Measurements from ENCODE around the gene CCDC85A.

Gene CCDC85A

DNA sequence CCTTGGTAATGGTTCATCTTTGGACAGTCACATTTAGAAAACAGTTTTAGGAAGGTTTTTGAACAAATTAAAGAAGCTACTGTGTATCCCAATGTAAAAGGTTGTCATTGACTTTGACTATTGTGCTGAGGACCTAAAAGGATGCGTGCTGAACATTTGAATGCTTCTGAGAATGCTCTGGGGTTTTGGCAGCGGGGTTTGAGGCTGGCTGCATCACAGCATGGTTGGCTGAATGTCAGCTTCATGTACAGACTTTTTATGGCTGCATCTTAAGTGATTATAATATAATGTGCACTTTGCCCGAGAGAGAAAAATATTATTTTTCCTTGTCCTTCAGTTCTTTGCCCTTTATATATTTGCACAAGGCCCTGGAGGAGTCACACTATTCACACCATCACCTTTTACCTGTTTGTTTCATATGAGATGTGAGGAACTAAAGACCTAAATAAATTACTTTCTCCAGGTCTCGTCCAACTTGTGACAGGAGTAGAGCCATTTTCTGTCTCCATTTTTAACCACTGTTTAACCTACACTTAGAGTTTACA is 125.9 kb downstream of the CCDC85A start:
- Histone ChIP-seq H3K4me3 (ENCODE audit: low read length) (no peak overlapping the region), H3K9me3 (replicated peaks; ENCODE audit: insufficient read depth, low read length) (no peaks in the 10 kb centered on the region), H3F3A (ENCODE audit: insufficient read depth, low read length) (no peaks in the 10 kb centered on the region), H3K36me3 (replicated peaks; ENCODE audit: insufficient read depth, low read length) (no peaks in the 10 kb centered on the region), H3K4me1 (ENCODE audit: low read length) (no peaks in the 10 kb centered on the region), H2AFZ (ENCODE audit: low read length) (no peak overlapping the region), H3K79me2 (ENCODE audit: low read length) (no peaks in the 10 kb centered on the region), H3K9ac (ENCODE audit: low read length) (no peak overlapping the region), H3K4me2 (ENCODE audit: low read depth, low read length) (no peak overlapping the region), H4K20me1 (ENCODE audit: insufficient read depth, low read length) (no peaks in the 10 kb centered on the region), H3K9me2 (replicated peaks; ENCODE audit: insufficient read depth, low read length) (no peaks in the 10 kb centered on the region; the same call in 1 of the 2 replicates), H3K27me3 (replicated peaks; ENCODE audit: insufficient read depth, low read length) (no peaks in the 10 kb centered on the region), H3K27ac (ENCODE audit: low read length) (no peak overlapping the region)
- TF ChIP-seq EZH2phosphoT487 (IDR thresholded peaks at IDR 0.05; ENCODE audit: low read length) (no peak), EZH2 (optimal IDR thresholded peaks at IDR 0.05; ENCODE audit: low read depth, low read length) (no peak)
- TF ChIP-seq, protein P1, sequence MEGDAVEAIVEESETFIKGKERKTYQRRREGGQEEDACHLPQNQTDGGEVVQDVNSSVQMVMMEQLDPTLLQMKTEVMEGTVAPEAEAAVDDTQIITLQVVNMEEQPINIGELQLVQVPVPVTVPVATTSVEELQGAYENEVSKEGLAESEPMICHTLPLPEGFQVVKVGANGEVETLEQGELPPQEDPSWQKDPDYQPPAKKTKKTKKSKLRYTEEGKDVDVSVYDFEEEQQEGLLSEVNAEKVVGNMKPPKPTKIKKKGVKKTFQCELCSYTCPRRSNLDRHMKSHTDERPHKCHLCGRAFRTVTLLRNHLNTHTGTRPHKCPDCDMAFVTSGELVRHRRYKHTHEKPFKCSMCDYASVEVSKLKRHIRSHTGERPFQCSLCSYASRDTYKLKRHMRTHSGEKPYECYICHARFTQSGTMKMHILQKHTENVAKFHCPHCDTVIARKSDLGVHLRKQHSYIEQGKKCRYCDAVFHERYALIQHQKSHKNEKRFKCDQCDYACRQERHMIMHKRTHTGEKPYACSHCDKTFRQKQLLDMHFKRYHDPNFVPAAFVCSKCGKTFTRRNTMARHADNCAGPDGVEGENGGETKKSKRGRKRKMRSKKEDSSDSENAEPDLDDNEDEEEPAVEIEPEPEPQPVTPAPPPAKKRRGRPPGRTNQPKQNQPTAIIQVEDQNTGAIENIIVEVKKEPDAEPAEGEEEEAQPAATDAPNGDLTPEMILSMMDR (IDR thresholded peaks at IDR 0.05; ENCODE audit: low read length): no peak
- DNase-seq: no peak

- DNase-seq: no peak
- Histone ChIP-seq H3K9me2 (replicated peaks; ENCODE audit: insufficient read depth, low read length) (no peaks in the 10 kb centered on the region; the same call in 1 of the 2 replicates), H3K27me3 (replicated peaks; ENCODE audit: insufficient read depth, low read length) (no peaks in the 10 kb centered on the region), H3F3A (ENCODE audit: insufficient read depth, low read length) (no peaks in the 10 kb centered on the region), H3K9me3 (replicated peaks; ENCODE audit: insufficient read depth, low read length) (no peaks in the 10 kb centered on the region), H3K4me1 (ENCODE audit: low read length) (no peaks in the 10 kb centered on the region), H3K9ac (ENCODE audit: low read length) (no peak overlapping the region), H3K4me3 (ENCODE audit: low read length) (no peak overlapping the region), H4K20me1 (ENCODE audit: insufficient read depth, low read length) (no peaks in the 10 kb centered on the region), H3K79me2 (ENCODE audit: low read length) (no peaks in the 10 kb centered on the region), H3K27ac (ENCODE audit: low read length) (no peak overlapping the region), H3K36me3 (replicated peaks; ENCODE audit: insufficient read depth, low read length) (no peaks in the 10 kb centered on the region), H3K4me2 (ENCODE audit: low read depth, low read length) (no peak overlapping the region), H2AFZ (ENCODE audit: low read length) (no peak overlapping the region)
- TF ChIP-seq, protein P1 (IDR thresholded peaks at IDR 0.05; ENCODE audit: low read length): no peak
- no peak for TF ChIP-seq EZH2 (optimal IDR thresholded peaks at IDR 0.05; ENCODE audit: low read depth, low read length)
- TF ChIP-seq EZH2phosphoT487 (IDR thresholded peaks at IDR 0.05; ENCODE audit: low read length): no peak
These were observed 129.7 kb downstream of the CCDC85A start for GRCh38 chr2:56313500-56313921.

DNA sequence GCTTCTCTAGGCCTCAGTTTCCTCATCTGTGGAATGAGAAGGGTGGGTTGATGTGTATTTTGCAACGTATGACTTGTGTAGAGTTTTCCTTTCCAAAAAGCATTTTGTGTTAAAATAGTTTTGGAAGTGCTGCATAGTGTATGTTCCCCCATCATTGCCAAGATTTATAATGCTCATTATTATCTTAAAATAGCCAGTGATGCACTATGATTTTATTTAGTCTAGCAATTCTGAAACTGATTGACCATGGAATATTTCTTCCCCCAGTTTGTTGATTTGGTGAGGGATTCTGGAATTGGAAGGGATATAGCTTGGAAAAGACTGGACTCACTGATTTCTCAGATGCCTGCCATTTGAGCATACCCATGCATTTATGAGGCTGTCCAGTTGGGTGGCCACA is 130.6 kb downstream of the CCDC85A start:
- H3K27ac ChIP-seq (ENCODE audit: low read length): no peak overlapping the region
- no peaks in the 10 kb centered on the region for H3K36me3 ChIP-seq (replicated peaks; ENCODE audit: insufficient read depth, low read length)
- H3K27me3 ChIP-seq (replicated peaks; ENCODE audit: insufficient read depth, low read length): no peaks in the 10 kb centered on the region
- H3K4me3 ChIP-seq (ENCODE audit: low read length): no peak overlapping the region
- no peak overlapping the region for H2AFZ ChIP-seq (ENCODE audit: low read length)
- no peaks in the 10 kb centered on the region; the same call in 1 of the 2 replicates for H3K9me2 ChIP-seq (replicated peaks; ENCODE audit: insufficient read depth, low read length)
- DNase-seq: no peak
- no peak overlapping the region for H3K9ac ChIP-seq (ENCODE audit: low read length)
- no peaks in the 10 kb centered on the region for H3K4me1 ChIP-seq (ENCODE audit: low read length)
- no peaks in the 10 kb centered on the region for H4K20me1 ChIP-seq (ENCODE audit: insufficient read depth, low read length)
- H3K9me3 ChIP-seq (replicated peaks; ENCODE audit: insufficient read depth, low read length): no peaks in the 10 kb centered on the region
- H3F3A ChIP-seq (ENCODE audit: insufficient read depth, low read length): no peaks in the 10 kb centered on the region
- no peaks in the 10 kb centered on the region for H3K79me2 ChIP-seq (ENCODE audit: low read length)
- TF ChIP-seq EZH2phosphoT487 (IDR thresholded peaks at IDR 0.05; ENCODE audit: low read length) (no peak), EZH2 (optimal IDR thresholded peaks at IDR 0.05; ENCODE audit: low read depth, low read length) (no peak)
- TF ChIP-seq, protein P1 (IDR thresholded peaks at IDR 0.05; ENCODE audit: low read length): no peak
- H3K4me2 ChIP-seq (ENCODE audit: low read depth, low read length): no peak overlapping the region

All from MM.1S (cell line).